Activated CD8-positive, alpha-beta T cell treated with anti-CD3 and anti-CD28 coated beads, Interleukin-2, amount 10 ng/mL, durations not matched to agents 7 days and 5 days (primary cell): ENCODE results near the gene CES2. TPM values are rescaled to one million over a fixed set of nuclear protein-coding genes. Genes with fewer than 3 reads are reported as not detected.
"Not testable (repeated sequence)": the region's sequence is repeated elsewhere in the genome, so short reads cannot be mapped to it uniquely, and the experiment has no call there.

ENCODE experiments used
- ATAC-seq: fragments of 150-1000 bp; cut with Tn5 transposase; one replicate; pipeline ENCODE4 v1.10.0; 2021; ENCODE audit warnings: moderate library complexity
- CTCF ChIA-PET: fragments of 350-600 bp; sonication (Branson Sonifier 250); formaldehyde crosslinking; loops from one replicate; lab custom pipeline; 2021; ENCODE audit warnings: antibody characterized with exemption; lab: Charles Lee
- POLR2A ChIA-PET: fragments of 350-600 bp; sonication (Branson Sonifier 250); formaldehyde crosslinking; loops from one replicate; lab custom pipeline; 2021; ENCODE audit warnings: antibody characterized with exemption; lab: Charles Lee
- DNase-seq: peaks from one replicate; pipeline ENCODE4 v3.0.0-alpha.2; 2020
- H3K27ac Mint-ChIP-seq: one replicate; pipeline ENCODE4 v1.8.0; 2021; ENCODE audit warnings: mild to moderate bottlenecking, mixed read lengths
- H3K27me3 Mint-ChIP-seq: one replicate; pipeline ENCODE4 v1.8.0; 2021; ENCODE audit warnings: low read depth, mixed read lengths
- H3K36me3 Mint-ChIP-seq: one replicate; pipeline ENCODE4 v1.8.0; 2021; ENCODE audit warnings: low read depth, mixed read lengths
- H3K4me1 Mint-ChIP-seq: one replicate; pipeline ENCODE4 v1.8.0; 2021; ENCODE audit warnings: low read depth, mixed read lengths
- H3K4me3 Mint-ChIP-seq: one replicate; pipeline ENCODE4 v1.8.0; 2021; ENCODE audit warnings: mild to moderate bottlenecking, mixed read lengths
- H3K9me3 Mint-ChIP-seq: one replicate; pipeline ENCODE4 v1.8.0; 2022; ENCODE audit warnings: mixed read lengths; ENCODE audit not compliant: insufficient read depth
- total RNA-seq, 2 experiments: library from RNA; stranded (reverse); gene quantifications; one replicate each; pipeline ENCODE4 v1.2.3, GENCODE V29; 2021

CES2 gene
- total RNA-seq, 2 experiments from 2014 or later: 29.7 to 34.0 TPM

DNA sequence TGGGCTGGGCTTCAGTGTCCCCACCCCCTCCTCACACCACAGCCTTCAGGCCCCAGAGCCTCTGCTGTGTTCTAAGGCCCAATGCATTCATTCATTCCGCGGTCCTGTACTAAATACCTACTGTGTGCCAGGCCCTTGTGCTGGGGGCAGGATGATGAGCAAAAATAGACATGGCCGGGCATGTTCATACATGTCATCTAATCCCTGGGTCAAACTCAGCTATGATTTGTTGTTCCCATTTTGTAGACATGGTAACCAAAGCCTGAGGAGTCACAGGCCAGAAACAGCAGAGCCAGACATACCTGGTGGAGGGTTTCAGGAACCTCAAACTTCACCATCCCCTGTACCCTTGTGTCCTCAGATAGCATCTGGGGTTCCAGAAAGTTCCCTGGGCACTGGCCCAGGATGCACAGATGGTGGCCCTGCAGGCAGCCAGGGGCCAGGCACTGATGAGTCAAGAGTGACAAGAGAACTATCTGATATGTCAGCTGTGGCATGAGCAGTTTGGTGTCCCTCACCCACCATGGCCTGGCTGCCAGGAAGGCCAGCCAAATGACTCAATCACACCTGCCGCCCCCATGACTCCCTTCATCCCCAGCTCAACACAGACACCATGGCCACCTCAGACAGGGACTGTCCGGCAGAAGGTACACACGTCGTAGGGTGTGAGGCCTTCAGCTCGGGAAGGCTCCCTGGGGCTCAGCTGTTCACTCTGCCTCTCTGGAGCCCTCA, 7.2 kb upstream of the CES2 start:
- H3K9me3 Mint-ChIP-seq: no peaks in the 10 kb centered on the region
- ChIA-PET CTCF (interaction anchor here (0.7 to 4.2 kb wide), 13 partner anchors 11 to 227 kb away, joined by 3 to 94 read pairs (median 8); partner anchors contain the start of genes CDH16, NAE1 and PDP2), POLR2A (interaction anchor here (0.6 to 1.5 kb wide), 2 partner anchors 33 to 59 kb away, joined by 3 to 8 read pairs; no protein-coding TSS in a partner anchor)
- H3K27ac Mint-ChIP-seq: peak overlapping the region; percentile 47
- DNase-seq (no peak), ATAC-seq (no peak)
- H3K36me3 Mint-ChIP-seq: peaks cover 16% of the 10 kb centered on the region
- H3K4me1 Mint-ChIP-seq: peaks cover 32% of the 10 kb centered on the region
- H3K27me3 Mint-ChIP-seq: peaks cover 25% of the 10 kb centered on the region
- H3K4me3 Mint-ChIP-seq: no peak overlapping the region

GRCh38 chr16:66928702-66929388, 6.5 kb upstream of the CES2 start:
- peaks cover 22% of the 10 kb centered on the region for H3K36me3 Mint-ChIP-seq

DNA sequence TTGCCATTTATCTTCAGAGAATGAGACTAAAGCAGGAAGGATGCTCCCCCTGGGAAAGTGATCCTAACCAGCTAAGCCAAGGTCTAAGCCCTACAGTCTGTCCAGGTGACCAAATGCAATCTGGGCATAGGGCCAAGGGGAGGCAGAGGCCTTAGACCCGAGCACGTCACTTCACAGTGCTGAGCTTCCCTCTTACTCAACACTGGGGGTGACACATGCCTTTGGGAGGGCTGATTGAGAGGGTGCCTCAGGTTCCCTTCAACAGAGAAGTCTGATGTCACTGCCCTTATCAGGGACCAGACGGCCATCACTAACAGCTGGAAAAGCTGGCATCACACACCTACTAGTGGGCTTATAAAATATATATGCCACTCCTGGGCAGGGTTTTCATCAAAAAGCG, 5.1 kb upstream of the CES2 start:
- no peak for ATAC-seq
- DNase-seq: no peak
- peaks cover 30% of the 10 kb centered on the region for H3K36me3 Mint-ChIP-seq
- H3K27me3 Mint-ChIP-seq: peaks cover 9% of the 10 kb centered on the region
- ChIA-PET CTCF (interaction anchor here (0.9 to 3.8 kb wide), 3 partner anchors 17 to 100 kb away, joined by 3 to 20 read pairs (median 7); partner anchors contain the start of gene NAE1), POLR2A (no interaction called here)
- no peaks in the 10 kb centered on the region for H3K9me3 Mint-ChIP-seq
- H3K27ac Mint-ChIP-seq: no peak overlapping the region
- H3K4me1 Mint-ChIP-seq: peaks cover 44% of the 10 kb centered on the region
- H3K4me3 Mint-ChIP-seq: no peak overlapping the region

More at GRCh38 chr16:66928702-66929388, 6.5 kb upstream of the CES2 start:
- H3K4me3 Mint-ChIP-seq: no peak overlapping the region
- POLR2A ChIA-PET: interaction anchor here (0.6 to 1.5 kb wide), 2 partner anchors 34 to 60 kb away, joined by 3 to 8 read pairs; no protein-coding TSS in a partner anchor
- H3K27ac Mint-ChIP-seq: no peak overlapping the region
- peaks cover 17% of the 10 kb centered on the region for H3K27me3 Mint-ChIP-seq
- CTCF ChIA-PET: interaction anchor here (0.7 to 4.2 kb wide), 14 partner anchors 9 to 226 kb away, joined by 3 to 94 read pairs (median 8); partner anchors contain the start of genes CDH16, NAE1 and PDP2
- H3K9me3 Mint-ChIP-seq: no peaks in the 10 kb centered on the region
- peak; percentile 45 for ATAC-seq
- peaks cover 40% of the 10 kb centered on the region for H3K4me1 Mint-ChIP-seq
- DNase-seq: peak; percentile 64

GRCh38 chr16:66931665-66932064, 3.7 kb upstream of the CES2 start:
- ChIA-PET POLR2A (interaction anchor here (2.2 kb wide), 1 partner anchor 50 kb away, joined by 9 read pairs; no protein-coding TSS in a partner anchor), CTCF (interaction anchor here (0.7 to 3.8 kb wide), 4 partner anchors 21 to 101 kb away, joined by 3 to 20 read pairs (median 6); partner anchors contain the start of gene NAE1)
- Mint-ChIP-seq H3K27ac (no peak overlapping the region), H3K4me3 (no peak overlapping the region), H3K27me3 (no peaks in the 10 kb centered on the region), H3K4me1 (peaks cover 50% of the 10 kb centered on the region), H3K9me3 (no peaks in the 10 kb centered on the region), H3K36me3 (peaks cover 33% of the 10 kb centered on the region)
- no peak for ATAC-seq
- DNase-seq: no peak

DNA sequence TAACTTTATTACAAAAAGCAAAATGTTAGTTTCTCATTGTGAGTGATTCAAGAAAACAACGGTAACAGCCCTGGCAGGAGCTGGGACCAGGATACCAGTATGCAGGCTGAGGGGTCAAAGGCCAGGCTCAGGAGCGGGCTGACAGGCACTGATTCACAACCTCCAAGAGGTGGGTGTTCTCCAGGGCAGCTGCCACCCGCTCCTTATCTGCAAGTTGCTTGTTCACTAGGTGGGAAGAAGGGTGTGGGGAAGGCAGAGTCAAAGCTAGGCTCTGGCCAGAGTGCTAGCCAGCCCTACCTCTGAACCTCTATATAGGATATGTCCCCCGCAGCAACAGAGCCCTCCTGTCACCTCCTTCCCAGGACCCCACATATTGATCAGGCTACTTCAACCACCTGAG, 3.2 kb upstream of the CES2 start:
- peaks cover 53% of the 10 kb centered on the region for H3K4me1 Mint-ChIP-seq
- POLR2A ChIA-PET: interaction anchor here (1.7 to 2.2 kb wide), 2 partner anchors 38 to 51 kb away, joined by 9 read pairs; no protein-coding TSS in a partner anchor

GRCh38 chr16:66933776-66934137, 1.6 kb upstream of the CES2 start:
- DNase-seq (no peak), ATAC-seq (peak; percentile 40)
- ChIA-PET CTCF (interaction anchor here (1.2 to 3.8 kb wide), 4 partner anchors 10 to 221 kb away, joined by 3 to 20 read pairs (median 4); no protein-coding TSS in a partner anchor), POLR2A (interaction anchor here (0.8 to 2.2 kb wide), 5 partner anchors 11 to 52 kb away, joined by 3 to 9 read pairs (median 8); no protein-coding TSS in a partner anchor)
- Mint-ChIP-seq H3K27ac (peak overlapping the region; percentile 98), H3K27me3 (no peaks in the 10 kb centered on the region), H3K9me3 (no peaks in the 10 kb centered on the region), H3K36me3 (peaks cover 40% of the 10 kb centered on the region), H3K4me1 (peaks cover 49% of the 10 kb centered on the region), H3K4me3 (peak overlapping the region; percentile 99)

More for the DNA sequence above, 3.2 kb upstream of the CES2 start:
- Mint-ChIP-seq H3K4me3 (peak overlapping the region; percentile 99), H3K36me3 (peaks cover 35% of the 10 kb centered on the region), H3K27ac (peak overlapping the region; percentile 98), H3K27me3 (no peaks in the 10 kb centered on the region), H3K9me3 (no peaks in the 10 kb centered on the region)
- no peak for DNase-seq
- CTCF ChIA-PET: interaction anchor here (0.7 to 3.8 kb wide), 3 partner anchors 37 to 101 kb away, joined by 3 to 20 read pairs (median 7); partner anchors contain the start of gene NAE1
- no peak for ATAC-seq

GRCh38 chr16:66934138-66934838, 1.0 kb upstream of the CES2 start, which contains the start of gene CIAO2B:
Gene CIAO2B, minus strand, starts transcription at chr16:66934402. Its CDS starts 38 bp downstream, at chr16:66934364.
- Mint-ChIP-seq H3K27me3 (no peaks in the 10 kb centered on the region), H3K4me1 (peaks cover 49% of the 10 kb centered on the region), H3K9me3 (no peaks in the 10 kb centered on the region), H3K36me3 (peaks cover 40% of the 10 kb centered on the region), H3K4me3 (peak within 1 kb of the TSS; percentile 99), H3K27ac (peak within 1 kb of the TSS; percentile 98)
- ChIA-PET CTCF (interaction anchor here (1.2 to 1.8 kb wide), 3 partner anchors 9 to 221 kb away, joined by 3 to 5 read pairs (median 3); no protein-coding TSS in a partner anchor), POLR2A (interaction anchor here (0.6 to 2.2 kb wide), 5 partner anchors 10 to 591 kb away, joined by 3 to 9 read pairs (median 8); no protein-coding TSS in a partner anchor)
- DNase-seq (peak; percentile 90), ATAC-seq (peak; percentile 87)

DNA sequence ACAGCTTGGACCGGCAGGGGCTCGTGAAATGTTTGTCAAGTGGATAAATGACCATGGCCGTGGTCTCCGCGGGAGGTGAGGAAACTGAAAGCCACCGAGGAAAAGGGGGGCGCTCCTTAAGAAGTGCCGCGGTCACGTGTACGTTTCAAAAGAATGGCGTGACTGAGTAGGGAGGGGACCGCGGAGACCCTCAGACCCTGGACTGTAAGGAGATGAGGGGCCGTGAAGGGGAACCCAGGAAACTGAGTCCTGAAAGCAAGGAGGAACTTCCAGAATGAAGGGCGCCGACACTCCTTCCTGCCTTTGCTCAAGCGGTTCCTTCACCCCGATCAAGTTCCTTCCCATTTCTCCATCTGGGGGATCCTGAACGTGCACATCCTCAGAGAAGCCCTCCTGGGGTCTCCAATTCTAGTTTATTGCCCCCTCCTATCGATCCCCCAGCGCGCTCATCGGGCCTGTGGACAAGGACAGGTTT, 440 bp upstream of the CES2 start:
- Mint-ChIP-seq H3K27ac (peak overlapping the region; percentile 98), H3K4me3 (peak overlapping the region; percentile 99), H3K4me1 (peaks cover 49% of the 10 kb centered on the region), H3K36me3 (peaks cover 40% of the 10 kb centered on the region)
- H3K9me3 Mint-ChIP-seq, ATAC-seq, H3K27me3 Mint-ChIP-seq, DNase-seq: not testable (repeated sequence)
- CTCF ChIA-PET: interaction anchor here (1.2 to 1.3 kb wide), 2 partner anchors 9 to 220 kb away, joined by 3 read pairs; no protein-coding TSS in a partner anchor
- POLR2A ChIA-PET: interaction anchor here (0.6 to 1.6 kb wide), 2 partner anchors 9 to 591 kb away, joined by 3 to 8 read pairs; no protein-coding TSS in a partner anchor

DNA sequence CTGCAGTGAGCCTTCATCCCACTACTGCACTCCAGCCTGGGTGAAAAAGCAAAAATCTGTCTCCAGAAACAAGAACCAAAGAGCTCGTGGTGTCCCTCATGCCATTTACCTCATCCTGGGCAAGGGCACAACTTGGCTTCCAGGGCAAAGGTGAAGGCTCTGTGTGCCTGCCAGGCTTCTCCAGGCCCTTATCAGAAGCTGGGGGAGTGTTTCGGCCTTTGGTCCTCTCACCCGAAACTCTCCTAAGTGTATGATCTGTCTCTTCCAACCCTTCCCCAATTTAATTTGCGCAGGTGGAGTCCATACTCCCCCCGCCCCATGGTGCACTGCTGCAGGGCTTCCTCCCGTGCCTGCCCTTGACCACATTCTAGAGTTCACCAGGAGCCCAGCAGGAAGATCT, 1.1 kb downstream of the CES2 start:
- Mint-ChIP-seq H3K27me3 (no peaks in the 10 kb centered on the region), H3K27ac (peak overlapping the region; percentile 53), H3K9me3 (no peaks in the 10 kb centered on the region), H3K36me3 (peaks cover 40% of the 10 kb centered on the region), H3K4me1 (peaks cover 49% of the 10 kb centered on the region), H3K4me3 (peak overlapping the region; percentile 99)
- ATAC-seq: no peak
- POLR2A ChIA-PET: interaction anchor here (0.7 kb wide), 1 partner anchor 56 kb away, joined by 3 read pairs; the partner anchor contains the start of gene PDP2
- CTCF ChIA-PET: interaction anchor here (0.6 to 1.2 kb wide), 3 partner anchors 11 to 219 kb away, joined by 3 to 4 read pairs (median 3); no protein-coding TSS in a partner anchor
- DNase-seq: no peak

DNA sequence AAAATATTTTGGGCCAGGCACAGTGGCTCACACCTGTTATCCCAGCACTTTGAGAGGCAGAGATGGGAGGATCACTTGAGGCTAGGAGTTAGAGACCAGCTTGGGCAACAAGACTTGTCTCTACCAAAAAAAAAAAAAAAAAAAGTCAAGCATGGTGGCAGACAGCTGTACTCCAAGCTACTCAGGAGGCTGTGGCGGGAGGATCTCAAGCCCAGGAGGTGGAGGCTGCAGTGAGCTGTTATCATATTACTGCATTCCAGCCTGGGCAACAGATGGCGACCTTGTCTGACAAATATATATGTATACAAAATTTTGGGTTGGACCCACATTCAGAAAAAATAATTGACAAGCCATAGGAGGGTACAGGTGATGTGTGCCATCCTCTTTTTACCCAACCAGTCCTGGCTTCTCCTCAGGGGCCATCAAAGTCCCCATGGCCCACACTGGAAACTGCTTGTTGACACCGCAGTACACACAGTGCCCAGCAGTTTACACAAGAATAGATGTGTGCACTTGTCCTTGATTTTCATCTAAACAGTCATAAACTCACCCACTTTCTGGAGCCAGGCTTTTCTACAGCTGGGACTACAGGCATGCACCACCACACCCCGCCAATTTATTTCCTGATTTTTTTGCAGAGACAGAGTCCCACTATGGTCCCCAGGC, 1.7 kb downstream of the CES2 start:
- Mint-ChIP-seq H3K9me3 (no peaks in the 10 kb centered on the region), H3K4me1 (peaks cover 48% of the 10 kb centered on the region), H3K36me3 (peaks cover 43% of the 10 kb centered on the region), H3K4me3 (peak overlapping the region; percentile 26), H3K27ac (peak overlapping the region; percentile 53), H3K27me3 (no peaks in the 10 kb centered on the region)
- ATAC-seq: no peak
- ChIA-PET CTCF (interaction anchor here (0.6 to 1.2 kb wide), 5 partner anchors 8 to 218 kb away, joined by 3 to 4 read pairs (median 3); no protein-coding TSS in a partner anchor), POLR2A (interaction anchor here (0.7 to 0.8 kb wide), 2 partner anchors 34 to 57 kb away, joined by 3 read pairs; partner anchors contain the start of gene PDP2)
- no peak for DNase-seq
